IPS DF 19.7 (cell line): ENCODE results near the gene RALGAPA2.
A peak's percentile ranks its signal among the peaks of the same experiment; 100 is the strongest.

Experiments
- DNase-seq: peaks from one replicate; pipeline ENCODE4 v3.0.0-alpha.2; 2013; ENCODE audit warnings: low read depth, low spot score

RALGAPA2 gene

GRCh38 chr20:20439602-20440190 is 272.7 kb downstream of the RALGAPA2 start:
- no peak for DNase-seq

DNA sequence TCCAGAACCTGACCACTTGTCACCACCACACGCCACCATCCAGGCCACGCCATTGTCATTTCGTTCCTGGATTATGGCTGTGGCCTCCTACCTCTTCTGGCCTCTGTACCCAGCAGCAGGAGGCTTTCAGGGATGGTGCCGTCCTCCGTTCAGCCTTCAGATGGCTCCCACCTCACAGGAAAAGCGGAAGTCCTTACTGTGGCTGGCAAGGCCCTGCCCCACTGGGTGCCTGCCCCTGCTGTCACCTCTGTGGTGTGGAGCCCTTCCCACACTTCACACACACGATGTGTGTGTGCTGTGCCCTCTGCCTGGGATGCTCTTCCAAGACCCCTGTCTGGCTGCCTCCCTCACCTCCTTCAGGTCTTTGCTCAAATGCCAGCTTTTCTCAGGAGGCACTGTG is 275.1 kb downstream of the RALGAPA2 start:
- no peak for DNase-seq

DNA sequence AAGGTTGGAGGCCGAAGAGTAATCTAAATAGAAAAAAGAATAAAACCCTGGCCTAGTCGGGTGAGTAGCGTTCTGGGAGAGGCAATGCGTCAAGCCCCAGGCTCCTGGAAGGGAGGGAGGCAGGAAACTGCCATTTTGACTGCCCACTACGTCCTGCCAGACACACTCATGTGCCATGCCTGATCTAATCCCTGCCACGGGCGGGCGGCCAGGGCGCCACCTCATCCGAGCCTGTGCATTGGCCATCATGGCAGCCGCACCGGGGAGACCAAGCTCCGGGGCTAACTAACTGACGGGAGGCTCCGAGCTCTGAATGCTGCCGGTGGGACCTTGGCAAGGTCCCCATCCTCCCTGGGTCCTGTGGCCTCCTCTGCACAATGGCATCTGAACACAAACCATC is 275.8 kb downstream of the RALGAPA2 start:
- no peak for DNase-seq

DNA sequence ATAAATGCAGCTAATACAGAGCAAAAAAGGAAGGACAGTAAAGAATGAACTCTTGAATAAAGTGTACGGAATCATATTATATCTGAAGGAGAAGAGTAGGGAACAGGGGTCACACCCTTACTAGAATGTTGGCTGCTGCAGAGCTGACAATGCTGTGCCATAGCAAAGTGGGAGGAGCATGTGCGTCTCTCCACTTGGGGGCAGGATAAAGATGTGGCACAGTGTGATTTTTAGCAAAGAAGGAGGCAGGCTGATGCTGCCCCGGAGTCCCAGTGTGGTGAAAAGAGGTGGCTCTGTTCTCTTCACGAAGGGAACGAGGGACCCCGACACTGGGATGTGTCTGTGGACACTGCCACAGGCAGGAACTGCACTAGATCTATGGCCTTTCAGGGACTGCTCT is 277.0 kb downstream of the RALGAPA2 start:
- no peak for DNase-seq

- DNase-seq: no peak
Measured at GRCh38 chr20:20432618-20433286, 279.7 kb downstream of the RALGAPA2 start.

DNA sequence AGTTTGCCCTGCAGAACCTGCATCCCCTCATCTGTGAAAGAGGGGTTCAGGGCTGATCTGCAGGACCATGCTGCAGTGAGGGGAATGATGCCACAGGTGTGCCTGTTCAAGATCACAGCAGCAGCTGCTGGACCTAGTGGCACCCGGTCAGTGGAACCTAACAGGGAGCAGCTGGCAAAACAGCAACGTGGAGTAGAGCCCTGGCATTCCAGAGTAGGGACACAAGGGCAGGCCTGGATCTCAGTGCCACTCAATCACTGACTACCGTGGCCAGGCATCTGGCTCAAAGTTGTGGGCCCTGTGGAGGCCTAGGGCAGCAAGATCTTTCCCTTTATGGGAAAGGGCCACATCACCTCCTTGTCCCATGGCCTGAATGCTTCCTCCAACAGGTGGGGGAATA is 282.4 kb downstream of the RALGAPA2 start:
- no peak for DNase-seq

DNA sequence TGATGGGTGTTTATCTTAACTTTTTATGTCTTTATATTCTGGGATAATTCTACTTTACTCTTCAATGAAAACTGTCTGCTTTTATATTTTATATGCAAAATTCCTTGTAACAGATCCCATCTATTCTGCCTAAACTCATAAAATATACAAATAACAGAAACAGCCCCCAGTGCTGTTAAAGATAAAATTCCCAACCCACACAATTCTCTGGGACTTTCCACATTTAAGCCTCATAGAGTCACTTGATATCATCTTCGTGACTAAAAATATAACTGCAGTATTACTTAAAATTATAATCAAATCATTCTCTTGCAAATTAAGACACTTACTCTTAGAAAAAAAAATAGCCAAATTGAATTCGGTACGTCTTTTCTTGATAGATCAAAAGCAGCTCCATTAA is 284.4 kb downstream of the RALGAPA2 start:
- DNase-seq: no peak

DNA sequence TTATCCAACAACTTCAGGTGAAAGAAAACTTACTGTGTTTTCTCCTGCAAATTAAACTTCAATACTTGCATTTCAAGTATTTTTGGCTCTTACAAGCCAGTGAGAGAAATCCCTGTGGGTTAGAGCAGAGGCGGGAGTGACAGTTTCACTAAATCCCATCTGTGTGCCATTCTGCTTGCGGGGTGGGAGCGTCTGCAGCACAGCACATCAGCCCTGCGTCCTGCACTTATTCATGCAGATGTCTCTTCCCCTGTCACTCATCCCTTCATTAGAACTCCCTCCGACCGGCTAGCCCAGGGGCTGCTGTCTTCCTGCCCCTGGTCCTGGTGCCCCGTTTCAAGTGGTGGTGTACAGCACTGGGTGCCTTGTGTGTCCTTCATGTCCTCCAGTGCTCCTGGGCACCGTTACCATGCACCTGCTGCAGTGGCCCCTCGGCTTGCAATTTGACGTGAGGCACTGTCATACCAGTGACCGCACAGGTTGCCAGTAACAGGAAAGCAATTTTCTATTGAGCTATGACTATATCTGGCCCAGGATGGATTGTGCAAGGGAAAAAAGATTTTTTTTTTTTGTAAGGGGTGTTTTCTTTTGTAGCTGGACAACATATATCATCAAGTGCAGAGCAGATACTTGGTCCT is 285.1 kb downstream of the RALGAPA2 start:
- DNase-seq: no peak

GRCh38 chr20:20426655-20426907 is 285.9 kb downstream of the RALGAPA2 start:
- DNase-seq: no peak

GRCh38 chr20:20425823-20426654 is 286.4 kb downstream of the RALGAPA2 start:
- no peak for DNase-seq

GRCh38 chr20:20423117-20423516 is 289.3 kb downstream of the RALGAPA2 start:
- DNase-seq: no peak

DNA sequence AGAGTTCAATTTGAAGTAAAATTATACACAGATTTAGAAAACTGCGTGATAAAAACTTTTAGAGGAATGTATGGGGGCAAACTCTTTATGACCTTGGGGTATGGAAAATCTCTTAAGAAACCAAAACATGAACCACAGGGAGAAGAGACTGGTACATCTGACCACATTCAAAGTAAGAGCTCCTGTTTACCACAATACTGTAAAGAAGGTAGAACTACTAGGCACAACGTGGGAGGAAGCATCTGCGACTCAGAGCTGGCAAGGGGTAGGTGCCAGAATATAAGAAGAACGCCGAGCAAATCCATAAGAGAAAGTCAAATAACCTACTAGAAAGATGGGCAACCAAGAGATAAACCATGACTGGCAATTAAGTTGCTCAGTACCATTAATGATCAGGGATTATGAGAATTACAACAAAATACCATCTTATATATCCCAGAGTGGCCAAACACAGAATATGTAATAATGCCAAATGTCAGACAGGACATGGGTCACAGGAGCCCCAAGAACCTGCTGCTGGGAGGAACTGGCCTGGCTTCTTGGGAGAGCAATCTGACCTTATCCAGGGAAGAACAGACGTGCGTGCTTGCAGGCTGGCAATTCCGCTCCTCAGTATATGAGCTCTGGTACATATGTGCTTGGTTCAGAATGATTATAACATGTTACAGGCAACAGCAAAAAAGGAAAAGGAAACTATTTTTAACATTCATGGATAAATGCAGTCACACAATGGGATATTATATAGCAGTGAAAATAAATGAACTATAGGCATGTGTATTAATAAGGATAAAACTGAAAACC is 294.4 kb downstream of the RALGAPA2 start:
- DNase-seq: no peak

DNA sequence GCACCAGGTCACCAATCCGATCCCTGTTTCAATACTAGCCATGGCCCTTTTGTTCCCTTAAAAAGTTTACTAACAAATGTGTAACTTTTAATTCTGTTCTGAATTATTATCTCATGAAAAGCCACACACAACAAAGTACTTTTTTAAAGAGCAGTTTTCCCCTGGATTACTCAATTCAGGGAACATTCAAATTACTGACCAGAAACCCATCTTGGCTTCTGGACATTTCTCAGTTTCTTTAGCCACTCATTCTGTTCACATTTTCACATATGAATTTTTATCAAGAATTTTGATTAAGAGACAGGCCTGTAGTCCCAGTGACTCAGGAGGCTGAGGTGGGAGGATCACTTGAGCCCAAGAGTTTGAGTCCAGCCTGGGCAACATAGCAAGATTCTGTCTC is 297.1 kb downstream of the RALGAPA2 start:
- no peak for DNase-seq

DNA sequence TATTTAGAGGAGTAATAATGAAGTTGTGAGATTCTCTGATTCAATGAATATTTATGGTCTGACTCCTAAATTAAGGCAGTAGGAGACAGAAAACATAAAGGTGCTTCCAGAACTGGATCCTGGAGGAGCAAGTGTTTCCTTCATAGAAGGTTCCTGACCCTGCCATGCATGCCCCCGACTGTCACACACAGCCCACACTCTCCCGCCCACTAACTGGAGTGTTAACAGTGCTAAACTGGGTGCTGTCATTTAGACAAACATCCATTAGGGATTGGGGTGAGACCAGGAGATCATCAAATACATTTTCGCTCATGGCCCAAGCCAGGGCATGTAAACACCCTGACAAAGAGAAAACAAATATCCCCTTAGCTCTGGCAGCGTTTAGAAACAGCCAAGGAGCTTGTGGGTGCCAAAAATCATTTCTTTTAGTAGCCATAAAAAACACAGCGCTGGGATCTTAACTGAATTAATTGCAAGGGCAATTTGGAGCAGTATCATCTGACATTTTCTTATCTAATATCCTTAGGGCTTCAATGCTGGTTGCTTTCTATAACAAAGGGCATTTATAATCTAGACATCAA is 297.7 kb downstream of the RALGAPA2 start:
- no peak for DNase-seq

- DNase-seq: no peak
Measured at GRCh38 chr20:20413810-20414281, 298.6 kb downstream of the RALGAPA2 start.

- DNase-seq: no peak
Measured at GRCh38 chr20:20412750-20413149, 299.7 kb downstream of the RALGAPA2 start.

- DNase-seq: no peak
Measured at GRCh38 chr20:20411836-20412235, 300.6 kb downstream of the RALGAPA2 start.

DNA sequence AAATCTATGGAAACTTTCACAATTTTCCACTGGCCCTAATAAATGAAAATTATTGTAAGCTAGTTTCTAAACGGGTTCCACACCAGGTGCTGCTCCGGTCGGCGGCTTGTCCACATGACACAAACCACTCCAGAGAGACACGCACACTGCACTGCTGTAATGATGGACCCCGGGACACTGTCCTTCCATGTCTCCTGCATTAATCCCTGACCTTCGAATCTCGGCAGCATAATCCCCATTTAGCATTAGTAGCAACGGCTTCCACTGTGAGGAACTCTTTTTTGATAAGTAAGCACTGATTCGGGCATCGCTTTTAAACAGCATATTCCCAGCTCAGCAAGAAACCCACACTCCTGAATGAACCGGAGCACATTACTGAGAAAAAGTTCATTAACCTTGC is 301.0 kb downstream of the RALGAPA2 start:
- DNase-seq: no peak

- peak; percentile 15 for DNase-seq
Measured at GRCh38 chr20:20410678-20411077, 301.8 kb downstream of the RALGAPA2 start.

- no peak for DNase-seq
Measured at GRCh38 chr20:20409331-20409730, 303.1 kb downstream of the RALGAPA2 start.
